Measurements from ENCODE around the gene CEMIP. TPM values are rescaled to one million over a fixed set of nuclear protein-coding genes. Genes with fewer than 3 reads are reported as not detected.
"Not testable (repeated sequence)": the region's sequence is repeated elsewhere in the genome, so short reads cannot be mapped to it uniquely, and the experiment has no call there.

CEMIP gene
- total RNA-seq, 1 donor from 2014 or later, result 0.20 TPM

GRCh38 chr15:80953953-80954778, 175.0 kb downstream of the CEMIP start:
- peak; percentile 62 for DNase-seq (ENCODE audit: low read depth)

GRCh38 chr15:80955571-80956452, 176.6 kb downstream of the CEMIP start:
- DNase-seq (ENCODE audit: low read depth), result peak; percentile 98

GRCh38 chr15:80957556-80957955, 178.4 kb downstream of the CEMIP start:
- DNase-seq (ENCODE audit: low read depth), result no peak

GRCh38 chr15:80957976-80958375, 178.8 kb downstream of the CEMIP start:
- no peak for DNase-seq (ENCODE audit: low read depth)

- no peak for DNase-seq (ENCODE audit: low read depth)
These were observed 179.8 kb downstream of the CEMIP start for GRCh38 chr15:80958818-80959495.

GRCh38 chr15:80965454-80965853, 186.3 kb downstream of the CEMIP start:
- not testable (repeated sequence) for DNase-seq (ENCODE audit: low read depth)

GRCh38 chr15:80966431-80967197, 187.4 kb downstream of the CEMIP start:
- DNase-seq (ENCODE audit: low read depth), result no peak

GRCh38 chr15:80967451-80967850, 188.3 kb downstream of the CEMIP start:
- DNase-seq (ENCODE audit: low read depth), result peak; percentile 29

GRCh38 chr15:80967991-80968510, 188.9 kb downstream of the CEMIP start:
- DNase-seq (ENCODE audit: low read depth), result no peak

- no peak for DNase-seq (ENCODE audit: low read depth)
These were observed 190.1 kb downstream of the CEMIP start for GRCh38 chr15:80969316-80969715.

GRCh38 chr15:80970018-80970657, 191.0 kb downstream of the CEMIP start:
- peak; percentile 43 for DNase-seq (ENCODE audit: low read depth)

GRCh38 chr15:80970658-80971057, 191.5 kb downstream of the CEMIP start:
- no peak for DNase-seq (ENCODE audit: low read depth)

GRCh38 chr15:80971143-80971542, 192.0 kb downstream of the CEMIP start:
- no peak for DNase-seq (ENCODE audit: low read depth)

- DNase-seq (ENCODE audit: low read depth), result no peak
These were observed 193.1 kb downstream of the CEMIP start for GRCh38 chr15:80972276-80972675.

- DNase-seq (ENCODE audit: low read depth), result no peak
These were observed 195.7 kb downstream of the CEMIP start for GRCh38 chr15:80974914-80975313.

- DNase-seq (ENCODE audit: low read depth), result no peak
These were observed 197.7 kb downstream of the CEMIP start for GRCh38 chr15:80976851-80977250.

- no peak for DNase-seq (ENCODE audit: low read depth)
These were observed 198.5 kb downstream of the CEMIP start for GRCh38 chr15:80977627-80978036.

GRCh38 chr15:80978685-80979329, 199.6 kb downstream of the CEMIP start:
- peak; percentile 65 for DNase-seq (ENCODE audit: low read depth)

GRCh38 chr15:80979538-80980200, 200.5 kb downstream of the CEMIP start:
- DNase-seq (ENCODE audit: low read depth), result no peak

- DNase-seq (ENCODE audit: low read depth), result no peak
These were observed 203.0 kb downstream of the CEMIP start for GRCh38 chr15:80982205-80982604.

Measured in renal cortical epithelial cell (primary cell).